Measurements from ENCODE around the gene PCSK5.

The PCSK5 gene

GRCh38 chr9:75990576-75991304 lies 100.3 kb downstream of the PCSK5 start:
- Mint-ChIP-seq H3K4me1 (peaks cover 29% of the 10 kb centered on the region), H3K27me3 (no peaks in the 10 kb centered on the region), H3K9me3 (peaks cover 10% of the 10 kb centered on the region in 2 donors), H3K27ac (no peak overlapping the region), H3K4me3 (no peak overlapping the region)
- DNase-seq (no peak), ATAC-seq (no peak)

GRCh38 chr9:75992482-75993206 lies 102.2 kb downstream of the PCSK5 start:
- no peak overlapping the region for H3K27ac Mint-ChIP-seq
- peak; percentile 79 for ATAC-seq
- H3K9me3 Mint-ChIP-seq: peaks cover 10% of the 10 kb centered on the region in 2 donors
- H3K27me3 Mint-ChIP-seq: no peaks in the 10 kb centered on the region
- peaks cover 41% of the 10 kb centered on the region for H3K4me1 Mint-ChIP-seq
- DNase-seq: no peak
- H3K4me3 Mint-ChIP-seq: no peak overlapping the region

- Mint-ChIP-seq H3K4me1 (peaks cover 46% of the 10 kb centered on the region), H3K4me3 (no peak overlapping the region), H3K9me3 (peaks cover 10% of the 10 kb centered on the region in 2 donors), H3K27ac (no peak overlapping the region), H3K27me3 (no peaks in the 10 kb centered on the region)
- DNase-seq (no peak), ATAC-seq (no peak)
These were observed 103.0 kb downstream of the PCSK5 start for GRCh38 chr9:75993434-75993833.

- H3K4me3 Mint-ChIP-seq: no peak overlapping the region
- DNase-seq (no peak), ATAC-seq (no peak)
- H3K27me3 Mint-ChIP-seq: no peaks in the 10 kb centered on the region
- no peak overlapping the region for H3K27ac Mint-ChIP-seq
- H3K9me3 Mint-ChIP-seq: peaks cover 10% of the 10 kb centered on the region in 2 donors
- H3K4me1 Mint-ChIP-seq: peaks cover 46% of the 10 kb centered on the region
These were observed 104.6 kb downstream of the PCSK5 start for GRCh38 chr9:75995066-75995465.

- no peak for ATAC-seq
- no peak for DNase-seq
- H3K4me1 Mint-ChIP-seq: peaks cover 46% of the 10 kb centered on the region
These were observed 106.3 kb downstream of the PCSK5 start for GRCh38 chr9:75996726-75997125.

GRCh38 chr9:75997206-75997605 lies 106.7 kb downstream of the PCSK5 start:
- no peak for ATAC-seq
- Mint-ChIP-seq H3K27me3 (no peaks in the 10 kb centered on the region), H3K27ac (no peak overlapping the region)

More at GRCh38 chr9:75996726-75997125, 106.3 kb downstream of the PCSK5 start:
- Mint-ChIP-seq H3K27ac (peak overlapping the region in 1 of 2 donors; percentile 27), H3K4me3 (no peak overlapping the region), H3K9me3 (peaks cover 10% of the 10 kb centered on the region in 2 donors), H3K27me3 (no peaks in the 10 kb centered on the region)

GRCh38 chr9:75998096-75998780 lies 107.8 kb downstream of the PCSK5 start:
- Mint-ChIP-seq H3K9me3 (peaks cover 10% of the 10 kb centered on the region in 2 donors), H3K27ac (no peak overlapping the region), H3K4me1 (peaks cover 47% of the 10 kb centered on the region), H3K4me3 (no peak overlapping the region), H3K27me3 (no peaks in the 10 kb centered on the region)
- ATAC-seq (no peak), DNase-seq (no peak)

More at GRCh38 chr9:75997206-75997605, 106.7 kb downstream of the PCSK5 start:
- peaks cover 46% of the 10 kb centered on the region for H3K4me1 Mint-ChIP-seq
- no peak overlapping the region for H3K4me3 Mint-ChIP-seq
- peaks cover 10% of the 10 kb centered on the region in 2 donors for H3K9me3 Mint-ChIP-seq
- no peak for DNase-seq

- DNase-seq: no peak
- no peak for ATAC-seq
- Mint-ChIP-seq H3K27ac (no peak overlapping the region), H3K4me3 (no peak overlapping the region), H3K9me3 (no peaks in the 10 kb centered on the region), H3K27me3 (no peaks in the 10 kb centered on the region), H3K4me1 (peaks cover 48% of the 10 kb centered on the region)
These were observed 111.0 kb downstream of the PCSK5 start for GRCh38 chr9:76001459-76001858.

- no peaks in the 10 kb centered on the region for H3K9me3 Mint-ChIP-seq
- no peak for ATAC-seq
- no peak for DNase-seq
- no peak overlapping the region for H3K27ac Mint-ChIP-seq
- H3K27me3 Mint-ChIP-seq: no peaks in the 10 kb centered on the region
- no peak overlapping the region for H3K4me3 Mint-ChIP-seq
- H3K4me1 Mint-ChIP-seq: peaks cover 48% of the 10 kb centered on the region
These were observed 112.6 kb downstream of the PCSK5 start for GRCh38 chr9:76003041-76003440.

GRCh38 chr9:76004526-76004925 lies 114.1 kb downstream of the PCSK5 start:
- DNase-seq (no peak), ATAC-seq (peak; percentile 87)
- peak overlapping the region; percentile 0 to 65 for H3K4me3 Mint-ChIP-seq
- H3K4me1 Mint-ChIP-seq: peaks cover 54% of the 10 kb centered on the region
- no peaks in the 10 kb centered on the region for H3K9me3 Mint-ChIP-seq
- no peak overlapping the region for H3K27ac Mint-ChIP-seq
- no peaks in the 10 kb centered on the region for H3K27me3 Mint-ChIP-seq

GRCh38 chr9:76007935-76008334 lies 117.5 kb downstream of the PCSK5 start:
- ATAC-seq: no peak
- no peak for DNase-seq
- no peaks in the 10 kb centered on the region for H3K9me3 Mint-ChIP-seq
- peaks cover 58% of the 10 kb centered on the region for H3K4me1 Mint-ChIP-seq
- H3K27me3 Mint-ChIP-seq: no peaks in the 10 kb centered on the region
- H3K27ac Mint-ChIP-seq: peak overlapping the region in 1 of 2 donors; percentile 54
- H3K4me3 Mint-ChIP-seq: peak overlapping the region; percentile 78 to 86

GRCh38 chr9:76013809-76014208 lies 123.3 kb downstream of the PCSK5 start:
- DNase-seq (no peak), ATAC-seq (no peak)
- Mint-ChIP-seq H3K9me3 (peaks cover 0 to 8% of the 10 kb centered on the region in 2 donors), H3K4me1 (peaks cover 33% of the 10 kb centered on the region), H3K27me3 (no peaks in the 10 kb centered on the region), H3K27ac (no peak overlapping the region), H3K4me3 (no peak overlapping the region)

GRCh38 chr9:76018235-76018634 lies 127.8 kb downstream of the PCSK5 start:
- DNase-seq: no peak
- no peak overlapping the region for H3K27ac Mint-ChIP-seq

GRCh38 chr9:76018761-76019160 lies 128.3 kb downstream of the PCSK5 start:
- no peak for ATAC-seq
- H3K4me3 Mint-ChIP-seq: peak overlapping the region in 1 of 2 donors; percentile 52
- peak overlapping the region in 1 of 2 donors; percentile 90 for H3K27ac Mint-ChIP-seq
- H3K9me3 Mint-ChIP-seq: peaks cover 0 to 8% of the 10 kb centered on the region in 2 donors
- H3K4me1 Mint-ChIP-seq: peaks cover 65% of the 10 kb centered on the region
- no peak for DNase-seq
- no peaks in the 10 kb centered on the region for H3K27me3 Mint-ChIP-seq

More at GRCh38 chr9:76018235-76018634, 127.8 kb downstream of the PCSK5 start:
- Mint-ChIP-seq H3K9me3 (peaks cover 0 to 8% of the 10 kb centered on the region in 2 donors), H3K27me3 (no peaks in the 10 kb centered on the region), H3K4me3 (no peak overlapping the region), H3K4me1 (peaks cover 60% of the 10 kb centered on the region)
- ATAC-seq: no peak

GRCh38 chr9:76020652-76021051 lies 130.2 kb downstream of the PCSK5 start:
- H3K27me3 Mint-ChIP-seq: no peaks in the 10 kb centered on the region
- H3K9me3 Mint-ChIP-seq: peaks cover 0 to 6% of the 10 kb centered on the region in 2 donors
- peak overlapping the region; percentile 54 to 86 for H3K27ac Mint-ChIP-seq
- H3K4me3 Mint-ChIP-seq: peak overlapping the region; percentile 67 to 70
- DNase-seq (peak in 1 of 2 donors; percentile 30), ATAC-seq (no peak)
- H3K4me1 Mint-ChIP-seq: peaks cover 80% of the 10 kb centered on the region

Measured in stimulated activated naive CD8-positive, alpha-beta T cell treated with anti-CD3 and anti-CD28 coated beads, Interleukin-15, amount 100 ng/mL, for 72 hours (primary cell).